HepG2 (cell line): ENCODE data around the gene SGPP2. TPM values are rescaled to one million over a fixed set of nuclear protein-coding genes. Genes with fewer than 3 reads are reported as not detected.

ENCODE experiments used
- ATAC-seq: fragments of 200-7000 bp; cut with Tn5 transposase; 3 replicates; pipeline ENCODE4 v1.9.1; 2020; ENCODE audit warnings: mild to moderate bottlenecking, moderate library complexity
- BruUV-seq: library from RNA; stranded (reverse); fragments of 400-500 nt; replicated peaks from 2 replicates; lab custom pipeline; 2021; lab: Mats Ljungman, UMichigan
- CTCF ChIA-PET: fragments of 300-600 bp; formaldehyde crosslinking; extraction: SDS; loops from one replicate; lab custom pipeline; 2021; ENCODE audit warnings: low total read pairs, inconsistent platforms, low intra/inter-chr PET ratio; lab: Yijun Ruan, JAX
- POLR2A ChIA-PET: fragments of 350-600 bp; sonication (Branson Sonifier 250); formaldehyde crosslinking; loops from one replicate; lab custom pipeline; 2020; ENCODE audit warnings: antibody characterized with exemption, inconsistent platforms; lab: Yijun Ruan, JAX
- DNase-seq: peaks from one replicate; pipeline ENCODE4 v3.0.0-alpha.2; 2015; ENCODE audit warnings: low spot score
- FAIRE-seq: peaks from 3 replicates; lab custom pipeline; 2011; peaks lifted over from hg19 to GRCh38; lab: Jason Lieb, UNC
- H2AFZ ChIP-seq: one replicate; pipeline ENCODE4 v1.6.1; 2011; ENCODE audit warnings: low read length, inconsistent platforms
- H3K27ac ChIP-seq: fragments of 300-600 bp; 3 replicates; pipeline ENCODE4 v1.8.0; 2011; ENCODE audit warnings: mixed run types, mild to moderate bottlenecking, mixed read lengths, low read length, inconsistent platforms; ENCODE audit not compliant: insufficient read depth; ENCODE audit errors: extremely low read length
- H3K27me3 ChIP-seq, 2 experiments: fragments of 200-600 bp in 1 of 2; 2 replicates in 1 of 2; 3 replicates in 1 of 2; pipeline versions ENCODE4 v1.6.0 to v1.8.0; 2011; ENCODE audit warnings: low read length in 2 of 2, mild to moderate bottlenecking in 2 of 2, moderate library complexity in 2 of 2, inconsistent platforms in 1 of 2; ENCODE audit not compliant: insufficient read depth in 2 of 2, control insufficient read depth in 1 of 2
- H3K36me3 ChIP-seq, 2 experiments: fragments of 200-600 bp in 1 of 2; replicated peaks in 1 of 2; 2 replicates in 1 of 2; 3 replicates in 1 of 2; pipeline versions ENCODE4 v1.5.1 to v1.8.0; 2011; ENCODE audit warnings: low read length in 2 of 2, inconsistent platforms in 1 of 2; ENCODE audit not compliant: insufficient read depth in 2 of 2, control insufficient read depth in 1 of 2
- H3K4me1 ChIP-seq: 2 replicates; pipeline ENCODE4 v1.5.1; 2012; ENCODE audit warnings: low read length, inconsistent platforms; ENCODE audit not compliant: insufficient read depth
- H3K4me2 ChIP-seq: 2 replicates; pipeline ENCODE4 v1.6.0; 2011; ENCODE audit warnings: low read depth, low read length, inconsistent platforms
- H3K4me3 ChIP-seq, 3 experiments: fragments of 200-600 bp in 1 of 3; sonication (generic), shearing (Covaris generic) in 1 of 3; replicated peaks in 1 of 3; 2 replicates each; pipeline ENCODE4 v1.5.1; 2011 to 2016; ENCODE audit warnings: low read length in 3 of 3, inconsistent platforms in 2 of 3, low read depth in 2 of 3, mild to moderate bottlenecking in 2 of 3, control low read depth in 1 of 3, mixed read lengths in 1 of 3; ENCODE audit not compliant: insufficient read depth in 1 of 3
- H3K79me2 ChIP-seq: one replicate; pipeline ENCODE4 v1.6.1; 2011; ENCODE audit warnings: low read length, inconsistent platforms; ENCODE audit not compliant: insufficient read depth
- H3K9ac ChIP-seq: 2 replicates; pipeline ENCODE4 v1.6.0; 2011; ENCODE audit warnings: mild to moderate bottlenecking, low read depth, low read length, inconsistent platforms; ENCODE audit not compliant: insufficient read depth
- H3K9me3 ChIP-seq: 2 replicates; pipeline ENCODE4 v1.5.1; 2012; ENCODE audit warnings: mild to moderate bottlenecking, low read length
- H4K20me1 ChIP-seq: 2 replicates; pipeline ENCODE4 v1.6.0; 2011; ENCODE audit warnings: inconsistent platforms, mild to moderate bottlenecking, low read length, moderate library complexity; ENCODE audit not compliant: insufficient read depth
- AKAP8 ChIP-seq: sonication (generic); formaldehyde crosslinking; IDR thresholded peaks from 2 replicates; pipeline ENCODE4 v1.5.1; 2020; ENCODE audit warnings: mild to moderate bottlenecking, missing genetic modification reagents
- CAMTA2 ChIP-seq: sonication (generic); formaldehyde crosslinking; IDR thresholded peaks from 2 replicates; pipeline ENCODE4 v1.4.0; 2020; ENCODE audit warnings: mild to moderate bottlenecking, missing genetic modification reagents, borderline replicate concordance
- HOXA9 ChIP-seq: sonication (generic); formaldehyde crosslinking; IDR thresholded peaks from 2 replicates; pipeline ENCODE4 v1.8.1; 2022; ENCODE audit warnings: missing genetic modification reagents, mild to moderate bottlenecking, moderate library complexity, borderline replicate concordance
- IKZF1 ChIP-seq: fragments of 450-650 bp; IDR thresholded peaks from 2 replicates; pipeline ENCODE4 v1.7.1; 2016
- PHF21A ChIP-seq: sonication (generic); formaldehyde crosslinking; IDR thresholded peaks from 2 replicates; pipeline ENCODE4 v1.5.0; 2020; ENCODE audit warnings: mild to moderate bottlenecking, missing genetic modification reagents
- PPARG ChIP-seq: conservative IDR thresholded peaks from 2 replicates; pipeline ENCODE4 v1.6.1; 2016; ENCODE audit warnings: missing biosample characterization, missing genetic modification reagents
- ZIK1 ChIP-seq: sonication (generic); formaldehyde crosslinking; IDR thresholded peaks from 2 replicates; pipeline ENCODE4 v1.5.0; 2020; ENCODE audit warnings: mild to moderate bottlenecking, low read depth, missing genetic modification reagents, borderline replicate concordance
- ZNF251 ChIP-seq: sonication (generic); formaldehyde crosslinking; IDR thresholded peaks from 2 replicates; pipeline ENCODE4 v1.9.0; 2021; ENCODE audit warnings: mild to moderate bottlenecking, missing genetic modification reagents
- ZNF441 ChIP-seq: sonication (generic); formaldehyde crosslinking; IDR thresholded peaks from 2 replicates; pipeline ENCODE4 v1.7.0; 2021; ENCODE audit warnings: missing genetic modification reagents, borderline replicate concordance
- ZNF556 ChIP-seq: sonication (generic); formaldehyde crosslinking; IDR thresholded peaks from 2 replicates; pipeline ENCODE4 v1.4.0; 2020; ENCODE audit warnings: mild to moderate bottlenecking, missing genetic modification reagents, borderline replicate concordance
- ZNF7 ChIP-seq: IDR thresholded peaks from 2 replicates; pipeline ENCODE4 v1.6.1; 2016; ENCODE audit warnings: missing biosample characterization, missing genetic modification reagents
- ZNF773 ChIP-seq: sonication (generic); formaldehyde crosslinking; IDR thresholded peaks from 2 replicates; pipeline ENCODE4 v1.4.0; 2020; ENCODE audit warnings: missing genetic modification reagents, borderline replicate concordance
- WGBS: methylation state at CpG from one replicate; pipeline ENCODE4 v1.1.6; 2017; ENCODE audit warnings: low lambda C conversion rate; 5-methylcytosine and 5-hydroxymethylcytosine counted together
- in situ Hi-C: cut with HindIII; loops from 2 replicates; pipeline ENCODE4 v1.10.0; 2017; ENCODE audit warnings: low pct_unique_long_range_greater_than_20kb; ENCODE audit not compliant: extremely low pct_ligation_motif_present
- intact Hi-C: fragments of 100-400 bp; cut with micrococcal nuclease; formaldehyde crosslinking; loops from one replicate; pipeline ENCODE4 v1.10.0; 2022; ENCODE audit not compliant: unreplicated experiment
- polyA plus RNA-seq, 8 experiments: library from polyadenylated mRNA; depleted of rRNA in 3 of 8; stranded (reverse) in 7 of 8; unstranded in 1 of 8; fragments of >200 nt; fragmentation: Illumina TruSeq in 4 of 8; extraction: Trizol in 4 of 8; gene quantifications; 2 replicates each; pipeline versions ENCODE4 v1.2.1 to v1.2.3, GENCODE V29; 2011 to 2016; ENCODE audit warnings: low read depth in 4 of 8, missing spikeins in 1 of 8, mixed read lengths in 1 of 8; ENCODE audit not compliant: insufficient read depth in 1 of 8
- total RNA-seq, 5 experiments: library from RNA; depleted of rRNA; stranded (reverse); fragments of >200 nt; fragmentation: Illumina TruSeq; extraction: Trizol; gene quantifications; 2 replicates each; pipeline ENCODE4 v1.2.3, GENCODE V29; 2016; ENCODE audit warnings: low read depth in 1 of 5
- TF ChIP-seq, protein P1 (sequence below): sonication (generic); formaldehyde crosslinking; IDR thresholded peaks from 2 replicates; pipeline ENCODE4 v1.5.1; 2020; ENCODE audit warnings: missing genetic modification reagents, mild to moderate bottlenecking, borderline replicate concordance
- TF ChIP-seq, protein P2 (sequence below): sonication (generic); formaldehyde crosslinking; IDR thresholded peaks from 2 replicates; pipeline ENCODE4 v1.5.0; 2020; ENCODE audit warnings: mild to moderate bottlenecking, missing genetic modification reagents, borderline replicate concordance
- TF ChIP-seq, protein P3 (sequence below): sonication (generic); formaldehyde crosslinking; IDR thresholded peaks from 2 replicates; pipeline ENCODE4 v1.4.0; 2020; ENCODE audit warnings: missing genetic modification reagents; ENCODE audit errors: not compliant biosample characterization
- TF ChIP-seq, protein P4 (sequence below): sonication (generic); formaldehyde crosslinking; IDR thresholded peaks from 2 replicates; pipeline ENCODE4 v1.5.0; 2020; ENCODE audit warnings: missing genetic modification reagents, mild to moderate bottlenecking, borderline replicate concordance

SGPP2 gene
- total and polyA plus RNA-seq, 2 of the 13 experiments (the other 11 are each of a cell fraction or from before 2014, with no cell fraction given), result not detected

DNA sequence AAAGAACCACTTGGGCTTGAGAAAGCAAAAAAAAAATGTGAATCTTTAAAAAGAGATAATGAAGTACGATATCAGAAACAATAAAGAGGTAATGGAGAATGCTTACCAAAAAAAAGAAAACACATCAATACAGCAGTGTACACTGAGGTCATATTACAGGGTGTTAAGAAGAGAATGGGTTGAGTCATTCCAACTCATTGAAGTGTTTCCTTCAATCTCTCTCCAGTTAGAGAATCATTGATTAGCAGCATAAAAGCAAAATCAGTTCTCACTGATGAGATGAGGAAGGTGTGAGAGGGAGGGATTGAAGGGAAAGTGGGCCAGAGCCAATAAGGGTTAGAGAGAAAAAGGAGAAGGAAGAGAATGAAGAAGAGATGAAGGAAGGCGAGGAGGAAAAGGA is 43.9 kb upstream of the SGPP2 start (continued):
- TF ChIP-seq, protein P1, sequence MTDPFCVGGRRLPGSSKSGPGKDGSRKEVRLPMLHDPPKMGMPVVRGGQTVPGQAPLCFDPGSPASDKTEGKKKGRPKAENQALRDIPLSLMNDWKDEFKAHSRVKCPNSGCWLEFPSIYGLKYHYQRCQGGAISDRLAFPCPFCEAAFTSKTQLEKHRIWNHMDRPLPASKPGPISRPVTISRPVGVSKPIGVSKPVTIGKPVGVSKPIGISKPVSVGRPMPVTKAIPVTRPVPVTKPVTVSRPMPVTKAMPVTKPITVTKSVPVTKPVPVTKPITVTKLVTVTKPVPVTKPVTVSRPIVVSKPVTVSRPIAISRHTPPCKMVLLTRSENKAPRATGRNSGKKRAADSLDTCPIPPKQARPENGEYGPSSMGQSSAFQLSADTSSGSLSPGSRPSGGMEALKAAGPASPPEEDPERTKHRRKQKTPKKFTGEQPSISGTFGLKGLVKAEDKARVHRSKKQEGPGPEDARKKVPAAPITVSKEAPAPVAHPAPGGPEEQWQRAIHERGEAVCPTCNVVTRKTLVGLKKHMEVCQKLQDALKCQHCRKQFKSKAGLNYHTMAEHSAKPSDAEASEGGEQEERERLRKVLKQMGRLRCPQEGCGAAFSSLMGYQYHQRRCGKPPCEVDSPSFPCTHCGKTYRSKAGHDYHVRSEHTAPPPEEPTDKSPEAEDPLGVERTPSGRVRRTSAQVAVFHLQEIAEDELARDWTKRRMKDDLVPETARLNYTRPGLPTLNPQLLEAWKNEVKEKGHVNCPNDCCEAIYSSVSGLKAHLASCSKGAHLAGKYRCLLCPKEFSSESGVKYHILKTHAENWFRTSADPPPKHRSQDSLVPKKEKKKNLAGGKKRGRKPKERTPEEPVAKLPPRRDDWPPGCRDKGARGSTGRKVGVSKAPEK (CRISPR knock-in tag), result no peak
- TF ChIP-seq HOXA9 (CRISPR knock-in tag) (no peak), ZNF773 (no peak), ZIK1 (no peak)
- TF ChIP-seq, protein P2, sequence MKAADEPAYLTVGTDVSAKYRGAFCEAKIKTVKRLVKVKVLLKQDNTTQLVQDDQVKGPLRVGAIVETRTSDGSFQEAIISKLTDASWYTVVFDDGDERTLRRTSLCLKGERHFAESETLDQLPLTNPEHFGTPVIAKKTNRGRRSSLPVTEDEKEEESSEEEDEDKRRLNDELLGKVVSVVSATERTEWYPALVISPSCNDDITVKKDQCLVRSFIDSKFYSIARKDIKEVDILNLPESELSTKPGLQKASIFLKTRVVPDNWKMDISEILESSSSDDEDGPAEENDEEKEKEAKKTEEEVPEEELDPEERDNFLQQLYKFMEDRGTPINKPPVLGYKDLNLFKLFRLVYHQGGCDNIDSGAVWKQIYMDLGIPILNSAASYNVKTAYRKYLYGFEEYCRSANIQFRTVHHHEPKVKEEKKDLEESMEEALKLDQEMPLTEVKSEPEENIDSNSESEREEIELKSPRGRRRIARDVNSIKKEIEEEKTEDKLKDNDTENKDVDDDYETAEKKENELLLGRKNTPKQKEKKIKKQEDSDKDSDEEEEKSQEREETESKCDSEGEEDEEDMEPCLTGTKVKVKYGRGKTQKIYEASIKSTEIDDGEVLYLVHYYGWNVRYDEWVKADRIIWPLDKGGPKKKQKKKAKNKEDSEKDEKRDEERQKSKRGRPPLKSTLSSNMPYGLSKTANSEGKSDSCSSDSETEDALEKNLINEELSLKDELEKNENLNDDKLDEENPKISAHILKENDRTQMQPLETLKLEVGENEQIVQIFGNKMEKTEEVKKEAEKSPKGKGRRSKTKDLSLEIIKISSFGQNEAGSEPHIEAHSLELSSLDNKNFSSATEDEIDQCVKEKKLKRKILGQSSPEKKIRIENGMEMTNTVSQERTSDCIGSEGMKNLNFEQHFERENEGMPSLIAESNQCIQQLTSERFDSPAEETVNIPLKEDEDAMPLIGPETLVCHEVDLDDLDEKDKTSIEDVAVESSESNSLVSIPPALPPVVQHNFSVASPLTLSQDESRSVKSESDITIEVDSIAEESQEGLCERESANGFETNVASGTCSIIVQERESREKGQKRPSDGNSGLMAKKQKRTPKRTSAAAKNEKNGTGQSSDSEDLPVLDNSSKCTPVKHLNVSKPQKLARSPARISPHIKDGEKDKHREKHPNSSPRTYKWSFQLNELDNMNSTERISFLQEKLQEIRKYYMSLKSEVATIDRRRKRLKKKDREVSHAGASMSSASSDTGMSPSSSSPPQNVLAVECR, result no peak

DNA sequence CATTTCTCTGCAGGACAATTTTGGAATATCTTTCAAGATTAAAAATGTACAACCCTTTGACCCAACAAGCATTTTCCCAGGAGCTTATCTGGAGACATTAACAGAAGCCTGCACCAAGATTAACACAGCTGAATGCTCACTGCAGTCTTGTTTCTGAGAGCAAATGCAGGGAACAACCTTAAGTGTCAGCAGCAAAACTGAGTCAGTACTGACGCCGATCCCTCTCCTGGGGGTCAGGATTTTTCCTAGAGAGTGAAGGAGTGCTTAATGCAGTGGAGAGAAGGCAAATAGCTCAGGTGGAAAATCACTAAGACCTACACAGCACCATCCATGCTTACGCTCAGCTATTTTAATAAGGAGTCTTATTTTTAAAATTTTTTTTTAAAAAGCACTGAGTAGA is 42.8 kb upstream of the SGPP2 start:
- no peak overlapping the region for H3K4me2 ChIP-seq
- H2AFZ ChIP-seq, result no peak overlapping the region
- no peaks in the 10 kb centered on the region for H3K4me1 ChIP-seq
- ChIA-PET POLR2A (no interaction called here), CTCF (no interaction called here)
- H4K20me1 ChIP-seq, result no peaks in the 10 kb centered on the region
- no peaks in the 10 kb centered on the region for H3K27me3 ChIP-seq
- BruUV-seq, result no TSS peak
- FAIRE-seq, result no peak
- no peak for ATAC-seq
- WGBS, result 25% methylated on average over 3 of the region's 3 CpGs
- no peak overlapping the region for H3K9ac ChIP-seq
- H3K27ac ChIP-seq, result no peak overlapping the region
- no peaks in the 10 kb centered on the region for H3K36me3 ChIP-seq
- H3K4me3 ChIP-seq, result no peak overlapping the region
- no peaks in the 10 kb centered on the region for H3K9me3 ChIP-seq
- no peaks in the 10 kb centered on the region for H3K79me2 ChIP-seq
- DNase-seq, result no peak
- intact Hi-C loops (no loop called here), in situ Hi-C loops (no loop called here)
- TF ChIP-seq ZNF556 (CRISPR knock-in tag) (no peak), PHF21A (CRISPR knock-in tag) (no peak), IKZF1 (no peak), CAMTA2 (CRISPR knock-in tag) (no peak), PPARG (CRISPR knock-in tag) (no peak), ZNF251 (CRISPR knock-in tag) (no peak), AKAP8 (CRISPR knock-in tag) (no peak), ZNF7 (no peak), ZNF441 (CRISPR knock-in tag) (no peak)
- TF ChIP-seq, protein P3, sequence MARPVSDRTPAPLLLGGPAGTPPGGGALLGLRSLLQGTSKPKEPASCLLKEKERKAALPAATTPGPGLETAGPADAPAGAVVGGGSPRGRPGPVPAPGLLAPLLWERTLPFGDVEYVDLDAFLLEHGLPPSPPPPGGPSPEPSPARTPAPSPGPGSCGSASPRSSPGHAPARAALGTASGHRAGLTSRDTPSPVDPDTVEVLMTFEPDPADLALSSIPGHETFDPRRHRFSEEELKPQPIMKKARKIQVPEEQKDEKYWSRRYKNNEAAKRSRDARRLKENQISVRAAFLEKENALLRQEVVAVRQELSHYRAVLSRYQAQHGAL, result no peak
- TF ChIP-seq, protein P4, sequence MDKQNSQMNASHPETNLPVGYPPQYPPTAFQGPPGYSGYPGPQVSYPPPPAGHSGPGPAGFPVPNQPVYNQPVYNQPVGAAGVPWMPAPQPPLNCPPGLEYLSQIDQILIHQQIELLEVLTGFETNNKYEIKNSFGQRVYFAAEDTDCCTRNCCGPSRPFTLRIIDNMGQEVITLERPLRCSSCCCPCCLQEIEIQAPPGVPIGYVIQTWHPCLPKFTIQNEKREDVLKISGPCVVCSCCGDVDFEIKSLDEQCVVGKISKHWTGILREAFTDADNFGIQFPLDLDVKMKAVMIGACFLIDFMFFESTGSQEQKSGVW (CRISPR knock-in tag), result no peak
